Activated CD4-positive, alpha-beta T cell treated with anti-CD3 and anti-CD28 coated beads for 4 hours (primary cell): Measurements from ENCODE around the gene DCBLD1.

Experiments used
- DNase-seq, 2 donors: peaks; one replicate each; pipeline ENCODE4 v3.0.0-alpha.2; 2020

The DCBLD1 gene

GRCh38 chr6:117473401-117473800, 9.1 kb upstream of the DCBLD1 start:
- DNase-seq, result no peak

DNA sequence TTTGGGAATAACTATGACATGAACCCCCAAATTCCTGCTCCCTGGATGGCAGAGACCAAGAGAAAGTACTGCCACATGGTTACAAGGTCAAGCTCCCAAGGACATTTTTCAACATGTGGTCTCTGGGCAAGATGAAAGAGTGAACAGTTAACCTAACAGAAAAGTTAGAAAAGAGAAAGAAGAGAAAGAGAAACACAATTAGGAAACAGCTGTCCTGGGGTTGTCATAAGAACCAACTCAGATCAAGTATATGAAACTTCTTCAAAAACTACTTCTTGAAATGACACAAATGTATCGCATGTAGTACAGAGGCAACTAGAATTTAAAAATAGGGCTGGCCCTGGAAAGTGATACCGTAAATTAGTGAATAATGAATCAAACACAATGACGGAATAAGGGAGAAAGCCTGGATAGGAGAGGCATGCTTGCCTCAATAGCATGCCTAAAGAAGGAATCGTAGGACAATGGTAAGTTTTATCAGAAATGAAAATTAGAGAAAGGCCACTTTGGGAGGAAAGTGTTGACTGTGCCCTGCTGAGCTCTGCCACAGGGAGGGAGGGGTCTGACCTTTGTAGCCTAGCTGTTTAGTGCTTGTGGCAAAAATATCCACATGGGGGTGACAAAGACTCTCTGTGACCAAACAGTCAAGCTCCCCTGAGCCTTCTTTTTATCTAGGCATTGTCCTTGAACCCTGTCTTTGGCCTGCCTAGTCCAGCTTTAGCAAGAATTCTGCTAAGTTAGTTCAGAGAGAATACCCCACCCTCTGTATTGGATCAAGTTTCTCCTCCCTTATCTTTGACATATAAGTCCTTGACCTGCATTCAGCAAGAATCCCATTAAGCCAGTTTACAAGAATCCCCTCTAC, 4.3 kb upstream of the DCBLD1 start:
- DNase-seq, result peak in 1 of 2 donors; percentile 18

- DNase-seq, result no peak
Observed at GRCh38 chr6:117478853-117479231, 3.6 kb upstream of the DCBLD1 start.

- no peak for DNase-seq
Observed at GRCh38 chr6:117480651-117481050, 1.8 kb upstream of the DCBLD1 start.

- DNase-seq, result peak; percentile 6 to 12
Observed at GRCh38 chr6:117481278-117481925, 1.1 kb upstream of the DCBLD1 start.

GRCh38 chr6:117481926-117482239, 591 bp upstream of the DCBLD1 start:
- no peak for DNase-seq

DNA sequence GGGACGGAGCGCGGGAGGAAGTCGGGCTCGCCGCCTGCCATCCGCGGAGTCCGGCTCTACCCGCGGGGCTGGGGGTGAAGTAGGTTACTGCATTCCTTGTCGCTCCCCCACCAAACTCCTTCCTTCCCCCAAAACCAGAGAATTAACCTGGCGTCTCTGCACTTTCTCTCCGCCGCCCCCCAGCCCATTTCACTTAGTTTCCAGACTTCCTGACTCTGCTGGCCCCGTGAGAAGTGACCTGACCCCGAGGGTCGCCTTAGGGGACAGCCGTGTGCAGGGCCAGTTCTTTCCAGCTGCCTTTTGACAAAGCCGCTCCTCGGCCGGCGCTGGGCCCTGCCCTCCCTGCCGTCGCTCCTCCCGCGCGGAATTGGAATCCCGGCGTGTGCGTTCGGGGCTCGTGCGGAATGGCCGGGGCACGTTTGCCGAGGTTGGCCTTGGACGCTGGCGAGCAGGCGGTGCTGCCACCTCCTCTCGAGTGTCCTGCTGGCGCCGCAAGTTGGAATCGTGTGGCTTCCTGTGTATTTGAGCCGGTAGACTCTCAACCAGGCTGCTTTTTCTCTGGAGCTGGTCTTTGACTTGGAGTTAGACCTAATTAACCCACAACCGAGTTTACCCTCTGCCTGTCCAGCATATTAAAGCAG, 650 bp downstream of the DCBLD1 start:
- peak; percentile 3 for DNase-seq

DNA sequence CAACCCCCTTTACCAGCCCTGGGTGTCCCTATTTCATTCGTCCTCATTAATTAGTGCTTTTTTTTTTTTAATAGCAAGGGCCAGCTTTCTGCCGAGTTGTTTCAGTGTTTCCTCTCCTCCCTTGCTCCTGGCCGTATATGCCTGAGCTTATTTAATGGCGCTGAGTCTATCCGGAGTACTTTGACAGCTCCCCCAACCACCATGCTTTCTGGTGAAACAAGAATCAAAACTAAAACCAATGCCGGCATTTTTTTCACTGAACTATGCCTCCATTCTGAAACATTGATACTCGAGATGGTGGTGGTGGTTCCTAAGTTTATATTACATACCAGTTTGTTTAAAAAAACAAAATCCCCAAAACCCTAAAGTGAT, 1.2 kb downstream of the DCBLD1 start:
- peak in 1 of 2 donors; percentile 7 for DNase-seq

- no peak for DNase-seq
Observed at GRCh38 chr6:117484052-117484646, 1.7 kb downstream of the DCBLD1 start.

DNA sequence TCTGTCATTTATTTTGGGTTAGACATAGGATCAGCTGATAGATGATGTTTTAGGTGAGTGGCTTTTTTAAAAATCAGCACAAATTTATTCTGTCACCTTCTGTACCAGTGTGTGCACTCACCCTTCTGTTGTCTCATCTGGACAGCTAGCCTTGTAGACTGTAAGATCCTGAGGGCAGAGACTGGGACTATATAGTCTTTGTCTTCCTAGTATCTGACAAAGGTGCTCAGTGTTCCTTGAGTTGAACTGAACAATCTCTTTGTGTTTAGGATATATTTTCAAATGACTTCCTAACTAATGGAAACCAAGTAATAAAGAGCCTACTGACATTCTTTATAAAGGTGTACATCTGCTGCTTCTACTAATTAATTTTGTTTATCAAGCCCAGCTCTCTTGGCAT, 3.0 kb downstream of the DCBLD1 start:
- no peak for DNase-seq

DNA sequence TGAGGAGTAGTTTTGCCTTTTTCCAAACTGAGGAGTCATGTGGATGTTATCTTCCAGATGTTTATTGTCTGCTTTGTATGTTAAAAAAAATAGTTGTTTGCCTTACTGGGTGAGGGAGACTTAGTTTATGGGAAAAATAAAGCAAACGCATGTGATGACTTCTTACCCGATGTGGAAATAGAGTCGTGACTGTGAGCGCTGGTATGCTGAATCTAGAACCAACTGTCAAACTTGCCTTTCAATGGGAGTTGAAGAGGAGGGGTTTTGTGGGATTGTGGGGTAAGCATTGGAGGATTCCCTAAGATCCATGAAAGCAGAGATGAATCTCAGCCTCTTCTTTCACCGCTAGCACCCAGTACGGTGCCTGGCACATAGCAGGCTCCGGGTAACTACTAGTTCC, 5.3 kb downstream of the DCBLD1 start:
- no peak for DNase-seq

DNA sequence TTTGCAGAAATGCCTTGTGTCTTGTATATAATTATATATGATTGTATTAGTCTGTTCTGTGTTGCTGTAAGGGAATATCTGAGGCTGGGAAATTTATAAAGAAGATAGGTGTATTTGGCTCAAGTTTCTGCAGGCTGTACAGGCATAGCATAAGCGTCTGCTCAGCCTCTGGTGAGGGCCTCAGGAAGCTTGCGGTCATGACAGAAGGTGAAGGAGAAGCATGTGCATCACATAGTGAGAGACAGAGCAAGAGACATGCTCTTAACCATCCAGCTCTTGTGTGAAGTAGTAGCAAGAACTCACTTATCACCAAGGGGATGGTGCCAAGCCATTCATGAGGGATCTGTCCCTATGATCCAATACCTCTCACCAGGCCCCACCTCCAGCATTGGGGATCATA, 6.5 kb downstream of the DCBLD1 start:
- no peak for DNase-seq

DNA sequence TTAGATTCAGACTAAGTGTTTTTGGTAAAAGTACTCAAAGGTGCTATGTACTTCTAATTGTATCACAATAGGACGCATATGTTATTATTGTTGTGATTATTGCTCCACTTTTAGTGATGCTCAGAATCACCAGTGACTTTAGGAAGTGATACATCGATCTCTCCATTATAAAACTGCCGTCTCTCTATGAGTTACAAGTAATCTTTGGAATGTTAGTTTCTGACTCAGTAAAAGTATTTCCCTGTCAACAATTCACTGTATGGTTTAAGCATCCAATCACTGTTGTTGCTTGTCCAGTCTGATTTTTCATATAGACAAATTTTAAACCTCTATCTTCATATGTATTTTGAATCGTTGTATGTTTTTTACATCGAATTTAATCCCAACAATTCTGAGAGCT, 9.4 kb downstream of the DCBLD1 start:
- no peak for DNase-seq

DNA sequence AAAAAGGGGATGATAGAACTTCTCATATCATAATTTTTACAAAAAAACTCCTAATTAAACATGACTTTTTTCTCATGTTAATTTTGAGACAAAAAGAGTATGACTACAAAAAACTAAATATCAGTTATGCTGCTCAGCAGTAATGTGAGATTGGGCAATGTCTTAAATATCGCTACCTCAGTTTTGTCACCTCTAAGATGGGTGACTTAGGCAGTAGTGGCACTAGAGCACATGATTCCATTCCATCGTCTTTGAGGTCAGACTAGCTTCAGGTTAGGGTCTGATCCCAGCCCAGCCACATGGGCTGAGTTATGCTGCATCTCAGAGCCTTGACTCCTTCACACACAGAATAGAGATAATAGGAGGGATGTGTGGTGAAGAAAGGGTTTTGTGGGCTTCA, 11.0 kb downstream of the DCBLD1 start:
- no peak for DNase-seq

DNA sequence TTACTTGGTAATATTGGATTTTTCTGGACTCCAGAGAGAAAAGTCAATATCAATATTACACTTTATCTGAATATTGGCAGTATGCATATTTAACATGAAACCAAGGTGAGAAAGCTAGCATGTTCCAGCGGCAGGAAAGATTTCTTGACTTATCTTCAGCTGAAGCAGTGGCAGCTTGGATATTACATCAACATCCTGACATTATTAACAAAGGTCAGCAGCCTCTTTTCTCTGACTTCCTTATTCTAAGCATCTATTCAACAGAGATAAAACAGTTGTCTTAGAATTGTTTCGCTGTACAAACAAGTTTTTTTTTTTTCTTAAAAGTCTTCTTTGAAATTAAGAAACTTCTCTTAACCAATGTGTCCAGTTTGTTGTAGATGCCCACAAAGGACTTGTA, 11.8 kb downstream of the DCBLD1 start:
- no peak for DNase-seq

- DNase-seq, result no peak
Observed at GRCh38 chr6:117494694-117495318, 12.3 kb downstream of the DCBLD1 start.

GRCh38 chr6:117495425-117495824, 13.0 kb downstream of the DCBLD1 start:
- DNase-seq, result no peak

DNA sequence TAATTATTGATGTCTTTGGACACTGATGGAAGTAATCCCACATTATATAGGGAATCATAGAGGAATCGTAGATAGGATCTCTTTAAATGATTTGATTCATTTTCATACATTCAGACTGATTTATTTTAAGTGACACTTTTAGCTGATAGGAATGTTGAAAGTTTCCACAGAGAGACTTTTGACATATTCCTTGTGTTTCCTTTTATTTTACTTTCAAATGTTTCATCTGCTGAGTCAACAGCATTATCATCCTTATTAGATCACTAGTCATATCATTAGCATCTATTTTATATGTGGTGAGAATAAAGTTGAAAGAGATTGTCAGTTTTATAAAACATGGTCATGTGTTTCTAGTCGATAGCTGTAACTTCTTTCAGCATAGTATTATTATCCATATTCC, 13.4 kb downstream of the DCBLD1 start:
- no peak for DNase-seq

DNA sequence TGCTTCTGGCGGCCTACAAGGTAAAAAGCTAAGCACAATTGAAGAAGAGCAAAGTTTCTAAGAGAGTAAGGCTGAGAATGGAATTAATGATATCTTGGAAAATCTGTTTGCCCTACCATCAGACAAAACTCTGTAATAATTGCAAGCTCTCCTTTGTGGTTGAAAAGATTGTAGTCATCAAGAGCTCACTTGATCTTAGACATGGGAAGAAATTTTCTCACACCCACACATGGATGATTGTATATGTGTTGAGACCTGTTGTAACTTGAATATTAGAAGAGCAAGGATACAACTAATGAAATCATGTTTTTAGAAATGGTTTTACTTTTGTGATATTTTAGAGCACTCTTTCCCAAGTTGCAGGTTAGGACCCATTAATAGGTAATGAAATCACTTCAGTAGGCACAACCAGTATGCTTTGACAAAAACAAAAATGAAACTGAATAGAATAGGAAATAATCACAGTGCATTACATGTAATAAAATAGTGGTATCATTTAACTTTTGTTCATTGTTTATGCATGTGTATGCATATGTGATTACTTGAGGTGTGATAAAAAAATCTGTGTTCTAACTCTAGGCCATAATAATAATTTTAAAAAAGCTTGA, 14.0 kb downstream of the DCBLD1 start:
- DNase-seq, result no peak

DNA sequence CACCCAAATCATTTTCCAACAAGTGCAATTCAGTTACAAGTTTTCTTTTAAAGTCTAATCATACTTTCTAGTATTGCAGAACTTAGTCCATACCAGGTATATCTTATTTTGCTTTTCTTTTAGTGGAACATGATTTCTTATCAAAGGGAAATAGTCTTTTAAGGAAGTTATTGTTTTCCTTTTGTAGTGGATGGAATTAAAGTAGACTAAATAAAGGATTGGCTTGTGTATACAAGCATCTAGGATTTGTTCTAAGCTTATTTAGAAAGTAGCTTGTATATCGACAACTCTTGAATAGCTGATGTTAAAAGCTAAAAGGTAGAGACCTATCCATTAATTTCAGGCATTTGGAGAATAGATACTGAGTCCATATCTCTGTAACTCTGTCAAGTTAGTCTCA, 14.8 kb downstream of the DCBLD1 start:
- no peak for DNase-seq

DNA sequence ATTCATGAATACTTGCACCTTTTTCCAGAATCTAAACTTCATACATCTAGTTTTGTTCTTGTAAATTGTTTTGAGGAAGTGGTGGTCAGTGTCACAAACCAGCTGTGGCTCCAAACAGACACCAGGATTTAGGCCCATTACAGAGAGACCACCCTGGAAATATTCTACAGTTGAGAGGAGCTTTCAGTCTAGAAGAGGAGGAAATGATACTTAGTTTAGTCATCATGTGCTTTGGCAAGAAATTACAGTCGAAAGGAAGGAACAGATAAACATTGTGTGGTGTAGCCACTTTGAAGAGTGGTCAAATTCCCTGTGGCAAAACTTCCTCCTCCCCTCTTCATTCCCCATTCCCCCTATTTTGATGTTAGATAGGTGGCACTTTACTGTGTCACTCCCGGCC, 15.7 kb downstream of the DCBLD1 start:
- no peak for DNase-seq

- DNase-seq, result no peak
Observed at GRCh38 chr6:117501722-117502121, 19.2 kb downstream of the DCBLD1 start.

DNA sequence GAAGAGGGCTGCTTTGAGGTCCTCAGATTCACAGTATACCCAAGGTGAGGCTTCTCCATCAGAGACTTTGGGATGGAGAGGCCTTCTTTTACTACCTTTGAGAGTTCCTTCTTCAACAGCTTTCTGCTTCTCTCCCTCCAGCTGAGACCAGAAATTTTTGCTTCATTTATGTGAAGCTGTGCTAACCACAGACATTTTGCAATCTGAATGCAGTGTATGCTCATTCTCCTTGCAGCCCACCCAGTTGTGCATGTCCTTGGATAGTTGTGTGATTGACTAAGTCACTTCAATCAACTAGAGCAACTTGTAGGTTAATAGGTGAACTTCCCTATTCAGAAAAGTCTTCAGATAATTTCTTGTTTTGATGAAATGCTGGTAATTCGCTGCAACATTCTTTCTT, 20.1 kb downstream of the DCBLD1 start:
- no peak for DNase-seq
